ENCODE results near the gene HJURP.
A peak's percentile ranks its signal among the peaks of the same experiment; 100 is the strongest.

Gene HJURP

GRCh38 chr2:233871432-233871831, 17.1 kb upstream of the HJURP start:
- no peak for DNase-seq (ENCODE audit: extremely low read depth, insufficient read length)
- Histone ChIP-seq H3K36me3 (ENCODE audit: control insufficient read depth, insufficient read depth, low read length) (no peaks in the 10 kb centered on the region), H3K27me3 (replicated peaks; ENCODE audit: control insufficient read depth, insufficient read depth, low read length) (no peaks in the 10 kb centered on the region), H3K4me3 (replicated peaks; ENCODE audit: low read depth, low read length) (no peak overlapping the region)
- no peak for TF ChIP-seq CTCF (IDR thresholded peaks at IDR 0.05; ENCODE audit: insufficient read depth, low read length, poor library complexity, severe bottlenecking)

GRCh38 chr2:233867993-233868532, 13.7 kb upstream of the HJURP start, which contains the start of gene MSL3B:
Gene MSL3B (minus strand): TSS chr2:233868386.
- no peak for TF ChIP-seq CTCF (IDR thresholded peaks at IDR 0.05; ENCODE audit: insufficient read depth, low read length, poor library complexity, severe bottlenecking)
- DNase-seq (ENCODE audit: extremely low read depth, insufficient read length), result peak; percentile 88
- no peaks in the 10 kb centered on the region for H3K36me3 ChIP-seq (ENCODE audit: control insufficient read depth, insufficient read depth, low read length)
- H3K27me3 ChIP-seq (replicated peaks; ENCODE audit: control insufficient read depth, insufficient read depth, low read length), result no peaks in the 10 kb centered on the region
- peak within 1 kb of the TSS; percentile 82 for H3K4me3 ChIP-seq (replicated peaks; ENCODE audit: low read depth, low read length)

GRCh38 chr2:233866479-233866878, 12.1 kb upstream of the HJURP start:
- no peak for DNase-seq (ENCODE audit: extremely low read depth, insufficient read length)
- Histone ChIP-seq H3K4me3 (replicated peaks; ENCODE audit: low read depth, low read length) (no peak overlapping the region), H3K27me3 (replicated peaks; ENCODE audit: control insufficient read depth, insufficient read depth, low read length) (no peaks in the 10 kb centered on the region), H3K36me3 (ENCODE audit: control insufficient read depth, insufficient read depth, low read length) (no peaks in the 10 kb centered on the region)
- TF ChIP-seq CTCF (IDR thresholded peaks at IDR 0.05; ENCODE audit: insufficient read depth, low read length, poor library complexity, severe bottlenecking), result no peak

GRCh38 chr2:233865838-233866237, 11.5 kb upstream of the HJURP start:
- no peak for DNase-seq (ENCODE audit: extremely low read depth, insufficient read length)
- peak; percentile 28 for TF ChIP-seq CTCF (IDR thresholded peaks at IDR 0.05; ENCODE audit: insufficient read depth, low read length, poor library complexity, severe bottlenecking)
- no peak overlapping the region for H3K4me3 ChIP-seq (replicated peaks; ENCODE audit: low read depth, low read length)

GRCh38 chr2:233862261-233862768, 8.0 kb upstream of the HJURP start:
- Histone ChIP-seq H3K36me3 (ENCODE audit: control insufficient read depth, insufficient read depth, low read length) (no peaks in the 10 kb centered on the region), H3K27me3 (replicated peaks; ENCODE audit: control insufficient read depth, insufficient read depth, low read length) (no peaks in the 10 kb centered on the region), H3K4me3 (replicated peaks; ENCODE audit: low read depth, low read length) (no peak overlapping the region)
- no peak for TF ChIP-seq CTCF (IDR thresholded peaks at IDR 0.05; ENCODE audit: insufficient read depth, low read length, poor library complexity, severe bottlenecking)
- DNase-seq (ENCODE audit: extremely low read depth, insufficient read length), result no peak

More at GRCh38 chr2:233865838-233866237, 11.5 kb upstream of the HJURP start:
- H3K36me3 ChIP-seq (ENCODE audit: control insufficient read depth, insufficient read depth, low read length), result no peaks in the 10 kb centered on the region
- no peaks in the 10 kb centered on the region for H3K27me3 ChIP-seq (replicated peaks; ENCODE audit: control insufficient read depth, insufficient read depth, low read length)

- Histone ChIP-seq H3K36me3 (ENCODE audit: control insufficient read depth, insufficient read depth, low read length) (no peaks in the 10 kb centered on the region), H3K4me3 (replicated peaks; ENCODE audit: low read depth, low read length) (no peak overlapping the region), H3K27me3 (replicated peaks; ENCODE audit: control insufficient read depth, insufficient read depth, low read length) (no peaks in the 10 kb centered on the region)
- no peak for TF ChIP-seq CTCF (IDR thresholded peaks at IDR 0.05; ENCODE audit: insufficient read depth, low read length, poor library complexity, severe bottlenecking)
- DNase-seq (ENCODE audit: extremely low read depth, insufficient read length), result no peak
These were observed 4.0 kb upstream of the HJURP start for GRCh38 chr2:233858331-233858730.

Measured in GM06990 (cell line).